Neural progenitor cell (in vitro differentiated cells): ENCODE measurements around the gene MORN3.

ENCODE experiments used
- EZH2 ChIP-seq: fragments of 200-600 bp; sonication (generic); IDR thresholded peaks from 2 replicates; pipeline ENCODE4 v1.6.1; 2017; ENCODE audit warnings: antibody characterized with exemption, mild to moderate bottlenecking, moderate library complexity
- EZH2phosphoT487 ChIP-seq: fragments of 200-600 bp; sonication (generic); IDR thresholded peaks from 2 replicates; pipeline ENCODE4 v1.6.1; 2017; ENCODE audit warnings: antibody characterized with exemption
- TF ChIP-seq, protein P1 (sequence below): fragments of 200-600 bp; sonication (generic); IDR thresholded peaks from 2 replicates; pipeline ENCODE4 v1.5.1; 2017; ENCODE audit warnings: antibody characterized with exemption, mild to moderate bottlenecking

DNA sequence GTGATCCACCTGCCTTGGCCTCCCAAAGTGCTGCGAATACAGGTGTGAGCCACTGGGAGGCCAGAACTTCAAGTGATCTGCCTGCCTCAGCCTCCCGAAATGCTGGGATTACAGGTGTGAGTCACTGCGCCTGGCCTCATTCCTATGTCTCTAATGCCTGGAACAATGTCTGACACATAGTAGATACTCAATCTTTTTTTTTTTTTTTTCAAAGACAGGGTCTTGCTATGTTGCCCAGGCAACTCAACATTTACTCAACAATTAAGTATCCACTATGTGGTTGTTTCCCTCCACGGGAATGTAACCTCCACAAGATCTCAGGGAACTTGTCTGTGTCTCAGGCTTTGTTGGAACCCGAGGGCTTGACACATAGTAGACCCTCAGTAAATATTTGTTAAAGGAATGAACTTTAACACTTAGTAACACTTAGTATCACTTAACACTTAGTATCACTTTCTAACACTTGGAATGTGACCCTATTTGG is 40.1 kb upstream of the MORN3 start:
- TF ChIP-seq EZH2phosphoT487, result no peak
- TF ChIP-seq, protein P1, sequence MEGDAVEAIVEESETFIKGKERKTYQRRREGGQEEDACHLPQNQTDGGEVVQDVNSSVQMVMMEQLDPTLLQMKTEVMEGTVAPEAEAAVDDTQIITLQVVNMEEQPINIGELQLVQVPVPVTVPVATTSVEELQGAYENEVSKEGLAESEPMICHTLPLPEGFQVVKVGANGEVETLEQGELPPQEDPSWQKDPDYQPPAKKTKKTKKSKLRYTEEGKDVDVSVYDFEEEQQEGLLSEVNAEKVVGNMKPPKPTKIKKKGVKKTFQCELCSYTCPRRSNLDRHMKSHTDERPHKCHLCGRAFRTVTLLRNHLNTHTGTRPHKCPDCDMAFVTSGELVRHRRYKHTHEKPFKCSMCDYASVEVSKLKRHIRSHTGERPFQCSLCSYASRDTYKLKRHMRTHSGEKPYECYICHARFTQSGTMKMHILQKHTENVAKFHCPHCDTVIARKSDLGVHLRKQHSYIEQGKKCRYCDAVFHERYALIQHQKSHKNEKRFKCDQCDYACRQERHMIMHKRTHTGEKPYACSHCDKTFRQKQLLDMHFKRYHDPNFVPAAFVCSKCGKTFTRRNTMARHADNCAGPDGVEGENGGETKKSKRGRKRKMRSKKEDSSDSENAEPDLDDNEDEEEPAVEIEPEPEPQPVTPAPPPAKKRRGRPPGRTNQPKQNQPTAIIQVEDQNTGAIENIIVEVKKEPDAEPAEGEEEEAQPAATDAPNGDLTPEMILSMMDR, result no peak
- TF ChIP-seq EZH2, result no peak
